CD4-positive, alpha-beta T cell treated with Interleukin-4 for 4 hours (primary cell): ENCODE results near the gene MINDY4.

Experiments used
- DNase-seq: peaks from one replicate; pipeline ENCODE4 v3.0.0-alpha.2; 2020

MINDY4 gene

DNA sequence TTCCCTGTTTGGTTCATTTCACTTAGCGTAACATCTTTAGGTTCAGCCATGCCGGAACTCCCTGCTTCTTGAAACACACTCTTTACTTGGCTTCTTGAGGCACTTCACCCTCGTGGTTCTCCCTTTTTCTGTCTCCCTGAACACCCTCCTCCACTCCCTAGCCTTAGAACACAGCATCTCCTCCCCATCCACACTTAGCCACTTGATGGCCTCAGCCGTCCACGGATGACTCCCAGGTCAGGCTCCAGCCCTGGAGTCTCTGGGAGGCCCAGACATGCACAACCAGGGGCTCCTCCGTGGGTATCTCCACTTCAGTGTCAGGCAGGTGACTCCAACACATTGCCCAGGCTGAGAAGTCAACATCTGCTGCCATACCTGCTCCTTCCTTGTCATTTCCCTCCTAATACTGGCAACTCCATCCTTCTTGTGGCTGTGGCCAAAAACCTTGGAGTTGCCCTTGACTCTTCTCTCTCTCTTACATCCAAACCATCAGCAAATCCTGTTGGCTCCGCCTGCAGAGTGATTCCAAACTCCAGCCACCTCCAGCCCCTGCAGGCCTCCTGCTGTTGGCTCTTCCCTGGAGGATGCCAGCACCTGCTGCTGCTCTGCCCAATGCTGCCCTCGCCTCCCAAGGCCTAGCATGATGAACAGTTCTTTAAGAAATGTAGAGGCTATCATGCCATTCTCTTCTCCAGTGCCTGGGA is 27.7 kb upstream of the MINDY4 start:
- DNase-seq, result no peak

DNA sequence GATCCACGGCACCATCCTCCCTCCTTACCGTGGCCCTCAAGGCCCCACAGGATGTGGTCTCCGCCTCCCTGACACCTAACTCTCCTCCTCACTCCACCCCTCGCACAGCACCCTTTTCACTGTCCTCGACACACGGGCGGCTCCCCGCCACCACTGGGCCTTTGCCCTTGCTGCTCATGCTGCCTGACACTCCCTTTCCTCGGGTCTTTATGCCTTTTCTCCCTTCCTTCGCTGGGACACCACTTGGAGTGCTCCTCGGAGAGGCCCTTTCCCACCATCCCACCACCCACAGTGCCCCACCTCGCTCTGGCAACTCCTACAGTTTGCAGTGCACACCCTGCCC is 27.2 kb upstream of the MINDY4 start:
- DNase-seq, result no peak

DNA sequence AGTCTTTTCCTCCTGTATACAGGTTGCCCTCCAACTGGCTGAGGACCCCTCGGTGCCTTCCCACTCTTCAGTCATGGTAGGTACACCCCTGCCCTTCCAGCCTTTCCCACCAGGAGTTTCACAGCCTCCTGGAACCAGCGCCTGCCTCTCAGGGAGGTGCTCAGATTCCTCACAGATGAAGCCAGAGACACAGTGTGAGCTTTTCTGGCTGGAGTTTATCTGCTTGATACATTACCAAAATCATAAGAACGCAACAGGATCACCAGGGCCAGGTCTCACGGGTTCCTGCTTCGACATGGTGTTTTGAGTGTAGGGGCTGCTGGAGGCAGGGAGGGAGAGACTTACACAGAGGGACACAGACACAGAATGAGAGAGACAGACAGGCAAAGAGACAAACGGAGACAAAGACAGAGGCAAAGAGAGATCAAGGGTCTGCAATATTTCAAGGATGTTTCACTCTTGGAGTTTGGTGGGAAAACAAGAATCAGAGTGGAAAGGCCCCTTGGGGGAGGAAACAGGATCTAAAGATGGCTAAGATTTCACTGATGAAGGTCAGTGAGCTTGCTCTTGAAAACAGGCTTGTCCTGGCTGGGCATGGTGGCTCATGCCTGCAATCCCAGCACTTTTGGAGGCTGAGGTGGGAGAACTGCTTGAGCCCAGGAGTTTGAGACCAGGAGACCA is 25.8 kb upstream of the MINDY4 start:
- DNase-seq, result no peak

DNA sequence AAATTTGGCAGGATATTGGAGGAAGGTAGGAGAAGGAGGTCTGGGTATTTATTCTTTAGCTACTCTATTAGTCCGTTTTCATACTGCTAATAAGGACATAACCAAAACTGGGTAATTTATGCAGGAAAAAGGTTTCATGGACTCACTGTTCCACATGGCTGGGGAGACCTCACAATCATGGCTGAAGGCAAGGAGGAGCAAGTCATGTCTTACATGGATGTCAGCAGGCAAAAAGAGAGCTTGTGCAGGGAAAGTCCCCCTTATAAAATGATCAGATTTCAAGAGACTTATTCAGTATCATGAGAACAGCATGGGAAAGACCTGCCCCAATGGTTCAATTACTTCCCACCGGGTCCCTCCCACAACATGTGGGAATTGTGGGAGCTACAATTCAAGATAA is 21.2 kb upstream of the MINDY4 start:
- no peak for DNase-seq

DNA sequence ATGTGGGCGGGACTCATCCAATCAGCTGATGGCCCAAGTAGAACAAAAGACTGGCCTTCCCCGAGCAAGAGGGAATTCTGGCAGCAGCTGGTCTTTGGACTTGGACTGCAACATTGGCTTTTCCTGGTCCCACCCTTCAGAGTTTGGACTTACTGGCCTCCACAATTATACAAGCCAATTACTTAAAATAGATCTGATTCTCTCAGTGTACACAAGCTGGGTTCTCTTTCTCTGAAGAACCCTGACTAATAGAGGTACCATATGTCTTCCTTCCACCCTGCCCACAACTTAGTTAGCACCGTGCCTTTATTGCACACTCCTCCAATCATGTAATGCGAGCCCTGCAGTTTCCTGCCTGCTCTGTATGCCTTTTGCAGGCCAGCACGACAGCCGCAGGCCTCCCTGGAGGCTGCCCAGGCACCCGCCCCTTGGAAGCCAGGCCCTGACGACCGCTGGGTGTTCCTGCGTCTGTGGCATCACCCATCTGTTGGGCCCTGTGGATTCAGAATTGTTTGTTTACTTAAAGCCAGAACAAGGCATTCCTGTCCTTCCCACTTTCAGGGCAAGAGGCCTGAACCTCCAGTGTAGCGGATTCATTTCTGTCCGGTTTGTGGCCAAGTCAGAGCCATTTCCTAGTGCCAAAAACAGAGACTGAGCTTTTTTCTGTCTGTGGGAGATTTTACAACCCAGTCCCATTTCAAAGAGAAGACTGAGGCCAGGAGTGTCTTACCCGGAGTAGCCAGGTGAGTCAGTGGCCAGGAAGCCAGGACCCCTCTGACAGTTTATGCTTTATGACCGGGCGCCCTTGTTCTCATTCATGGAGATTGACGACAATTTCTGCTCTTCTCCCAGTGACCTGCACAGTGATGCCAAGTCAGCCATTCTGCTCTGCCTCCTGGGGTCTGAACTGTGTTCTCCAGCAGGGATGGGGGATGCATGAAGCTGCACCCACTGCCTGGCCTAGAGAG is 20.2 kb upstream of the MINDY4 start:
- DNase-seq, result no peak

DNA sequence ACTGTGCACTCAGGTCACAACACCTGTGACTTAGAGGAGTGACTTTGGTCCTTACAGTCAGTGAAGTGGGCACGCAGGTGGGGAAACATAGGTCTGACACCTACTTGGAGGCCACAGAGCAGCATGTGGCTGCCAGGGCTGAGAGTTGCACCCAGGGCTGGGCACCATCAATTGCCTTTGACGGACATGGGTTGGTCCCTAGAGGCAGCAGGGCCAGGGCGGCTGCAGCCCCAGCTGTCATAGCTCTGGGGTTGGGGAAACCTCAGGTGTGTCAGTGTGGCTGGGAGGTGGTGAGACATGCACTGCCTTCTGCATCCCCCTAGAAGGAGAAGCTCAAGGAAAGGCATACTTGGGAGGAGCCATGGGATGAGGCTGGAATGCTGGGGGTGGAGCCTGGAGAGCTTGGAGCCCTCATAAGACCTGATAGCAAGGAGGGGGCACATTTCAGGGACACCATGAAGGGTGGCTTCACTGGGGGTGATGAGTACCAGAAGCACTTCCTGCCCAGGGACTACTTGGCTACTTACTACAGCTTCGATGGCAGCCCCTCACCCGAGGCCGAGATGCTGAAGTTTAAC is 19.4 kb upstream of the MINDY4 start, which contains the start of gene INMT:
Gene INMT, plus strand, starts transcription at position 440 of the 578 bp plus-strand sequence. Its CDS starts 16 bp downstream, at position 456.
- no peak for DNase-seq

DNA sequence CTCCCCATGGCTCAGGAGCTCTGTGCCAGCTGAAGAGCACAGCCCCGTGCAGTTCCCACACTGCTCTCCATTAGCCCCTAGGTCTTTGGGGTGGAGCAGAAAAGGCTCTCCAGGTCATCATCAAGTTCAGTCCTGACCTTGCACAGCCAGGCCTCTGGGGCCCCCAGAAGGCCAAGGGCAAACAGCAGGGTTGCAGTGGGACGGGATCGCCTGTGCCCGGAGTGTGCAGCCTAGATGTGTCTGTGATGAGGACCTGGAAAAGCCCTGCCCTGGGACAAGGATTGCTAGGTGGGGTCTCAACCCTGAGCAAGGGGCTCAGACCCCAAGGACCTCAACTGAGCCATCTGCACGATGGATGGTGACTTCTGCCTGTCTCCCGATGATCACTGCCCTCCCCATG is 18.7 kb upstream of the MINDY4 start:
- no peak for DNase-seq

DNA sequence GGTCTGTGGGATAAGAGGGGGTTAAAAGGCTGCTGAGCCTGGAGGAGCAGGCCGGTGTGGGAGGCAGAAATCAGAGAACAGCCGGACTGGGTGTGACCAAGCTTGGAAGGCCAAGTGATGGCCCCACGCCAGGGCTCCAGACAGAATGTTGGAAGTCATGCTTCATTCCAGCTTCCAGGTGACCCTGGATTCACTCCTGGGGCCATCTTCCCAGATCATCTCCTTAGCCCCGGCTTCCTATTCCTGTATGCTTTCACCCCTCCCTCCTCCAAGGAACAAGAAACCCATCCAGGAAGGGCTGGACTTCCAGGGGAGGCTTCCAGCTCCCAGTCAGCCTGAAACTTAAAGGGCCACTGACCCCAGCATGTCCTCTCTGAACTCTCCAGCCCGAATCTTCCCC is 18.2 kb upstream of the MINDY4 start:
- no peak for DNase-seq

DNA sequence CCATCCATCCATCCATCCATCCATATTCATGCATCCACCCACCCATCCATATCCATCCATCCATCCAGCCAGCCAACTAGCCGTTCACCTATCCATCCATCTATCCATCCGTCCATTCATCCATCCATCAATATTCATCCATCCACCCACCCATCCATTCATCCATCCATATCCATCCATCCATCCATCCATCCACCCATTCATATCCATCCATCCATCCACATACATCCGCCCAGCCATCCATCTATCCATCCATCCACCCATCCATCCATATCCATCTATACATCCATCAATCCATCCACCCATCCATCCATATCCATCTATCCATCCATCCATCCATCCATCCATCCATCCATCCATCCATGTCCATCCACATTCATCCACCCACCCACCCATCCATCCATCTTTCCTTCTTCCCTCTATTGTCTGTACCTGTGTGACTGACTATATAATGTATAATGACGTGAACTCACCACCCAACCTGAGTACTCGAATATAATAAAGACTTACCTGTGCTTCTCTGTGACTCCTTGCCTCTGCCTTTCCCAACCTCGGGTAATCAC is 16.8 kb upstream of the MINDY4 start:
- no peak for DNase-seq

DNA sequence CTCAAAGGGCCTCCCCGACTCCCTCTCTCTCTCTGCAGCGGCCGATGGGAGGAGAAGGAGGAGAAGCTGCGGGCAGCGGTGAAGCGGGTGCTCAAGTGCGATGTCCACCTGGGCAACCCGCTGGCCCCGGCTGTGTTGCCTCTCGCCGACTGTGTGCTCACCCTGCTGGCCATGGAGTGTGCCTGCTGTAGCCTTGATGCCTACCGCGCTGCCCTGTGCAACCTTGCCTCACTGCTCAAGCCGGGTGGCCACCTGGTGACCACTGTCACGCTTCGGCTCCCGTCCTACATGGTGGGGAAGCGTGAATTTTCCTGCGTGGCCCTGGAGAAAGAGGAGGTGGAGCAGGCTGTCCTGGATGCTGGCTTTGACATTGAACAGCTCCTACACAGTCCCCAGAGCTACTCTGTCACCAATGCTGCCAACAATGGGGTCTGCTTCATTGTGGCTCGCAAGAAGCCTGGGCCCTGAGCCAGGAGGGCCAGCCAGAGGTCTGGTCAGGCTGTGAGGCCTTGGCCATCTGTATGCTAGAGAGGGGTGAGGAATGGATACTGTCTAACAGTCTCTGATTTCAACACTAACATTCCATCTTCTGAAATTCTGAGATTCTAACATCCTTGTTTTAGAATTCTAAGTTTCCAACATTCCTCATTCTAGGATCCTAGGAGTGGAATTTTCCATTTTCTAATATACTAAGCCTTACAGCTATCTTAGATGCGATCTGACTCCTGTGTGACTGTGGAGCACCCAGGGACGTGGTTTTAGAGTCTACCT is 15.6 kb upstream of the MINDY4 start:
- no peak for DNase-seq

DNA sequence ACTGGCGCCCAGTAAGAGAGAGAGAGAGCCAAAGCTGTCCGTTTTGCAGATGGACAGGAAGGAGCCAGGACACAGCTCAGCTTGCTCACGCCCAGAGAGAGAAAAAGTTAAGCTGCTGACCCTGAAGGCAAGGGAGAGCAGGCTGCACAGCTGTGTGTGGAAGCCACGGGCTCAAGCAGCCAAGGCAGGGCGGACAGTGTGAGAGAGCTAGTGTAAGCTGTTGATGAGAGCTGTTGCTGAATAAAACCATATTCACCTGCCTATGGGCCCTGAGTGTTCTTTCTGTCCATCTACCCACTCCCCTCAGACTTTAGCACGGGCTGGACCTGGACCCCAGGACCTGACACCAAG is 13.9 kb upstream of the MINDY4 start:
- no peak for DNase-seq

DNA sequence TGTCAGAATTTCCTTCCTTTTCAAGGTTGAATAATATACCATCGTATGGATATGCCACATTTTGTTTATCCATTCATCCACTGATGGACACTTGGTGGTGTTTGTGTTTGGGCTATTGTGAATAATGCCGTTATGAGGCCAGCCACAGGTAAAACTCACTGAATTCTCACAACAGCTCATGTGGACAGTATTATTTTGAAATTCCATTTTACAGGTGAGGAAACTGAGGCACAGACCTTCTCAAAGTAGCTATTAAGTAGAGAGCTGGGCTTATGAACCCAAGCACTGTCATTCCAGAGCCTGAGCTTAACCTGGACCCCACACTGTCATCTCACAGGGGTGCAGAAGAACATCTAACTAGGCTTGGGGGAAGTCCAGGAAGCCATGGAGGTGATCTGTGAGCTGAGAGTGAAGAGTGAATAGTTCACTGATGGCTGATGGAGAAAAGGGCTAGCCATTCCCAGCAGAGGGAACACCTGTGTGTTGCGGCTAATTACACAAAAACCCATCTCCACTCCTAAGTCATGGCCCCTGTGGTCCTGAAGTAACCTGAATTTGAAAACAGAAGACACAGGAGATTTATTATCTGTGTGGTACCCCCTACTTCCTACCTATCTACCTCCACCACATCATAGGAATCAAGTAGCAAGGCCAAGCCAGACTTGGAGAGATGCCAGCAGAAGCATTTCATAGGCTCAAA is 10.6 kb upstream of the MINDY4 start:
- DNase-seq, result no peak

DNA sequence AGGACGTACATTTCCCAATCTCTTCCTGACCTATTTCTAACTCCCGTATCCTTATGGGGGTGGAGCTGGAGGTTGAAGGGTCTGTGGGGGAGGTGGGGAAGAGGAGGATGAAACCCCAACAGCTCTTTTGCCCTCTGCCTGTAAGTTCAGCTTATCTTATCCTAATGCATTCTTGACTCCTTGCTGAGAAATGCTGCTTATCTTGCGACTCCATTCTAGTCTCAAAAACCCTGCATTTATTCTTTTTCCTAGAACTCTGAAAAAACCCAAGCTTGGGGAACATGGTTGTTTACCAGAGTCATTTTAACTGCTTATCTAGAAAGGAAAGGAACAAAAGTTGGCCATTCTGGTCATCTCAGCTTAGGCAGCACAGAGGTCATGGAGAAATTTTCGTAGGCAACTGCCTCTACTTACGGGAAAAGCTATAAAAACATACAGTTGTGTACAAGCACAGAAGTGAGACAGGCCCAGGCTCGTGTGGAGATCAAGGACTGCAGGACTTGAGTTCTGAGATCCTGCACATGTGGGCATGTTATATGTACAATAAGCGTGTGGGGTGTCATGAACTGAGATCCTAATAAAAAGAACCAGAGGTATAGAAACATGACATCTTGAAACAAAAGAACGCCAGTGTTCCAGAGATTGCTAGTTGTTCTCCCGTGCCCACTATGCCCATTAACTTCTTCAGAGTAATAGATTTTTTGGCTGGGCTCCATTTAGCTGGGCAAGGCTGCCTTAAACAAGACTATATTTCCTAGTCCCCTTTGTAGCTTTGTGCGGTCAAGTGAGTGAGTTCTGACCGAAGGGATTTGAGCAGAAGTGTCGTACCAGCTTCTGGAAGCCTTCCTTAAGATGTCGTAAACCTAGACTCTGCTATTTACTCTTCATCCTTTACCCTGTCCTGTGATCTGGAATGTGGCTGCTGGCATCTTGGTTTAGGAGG is 9.7 kb upstream of the MINDY4 start:
- DNase-seq, result no peak

DNA sequence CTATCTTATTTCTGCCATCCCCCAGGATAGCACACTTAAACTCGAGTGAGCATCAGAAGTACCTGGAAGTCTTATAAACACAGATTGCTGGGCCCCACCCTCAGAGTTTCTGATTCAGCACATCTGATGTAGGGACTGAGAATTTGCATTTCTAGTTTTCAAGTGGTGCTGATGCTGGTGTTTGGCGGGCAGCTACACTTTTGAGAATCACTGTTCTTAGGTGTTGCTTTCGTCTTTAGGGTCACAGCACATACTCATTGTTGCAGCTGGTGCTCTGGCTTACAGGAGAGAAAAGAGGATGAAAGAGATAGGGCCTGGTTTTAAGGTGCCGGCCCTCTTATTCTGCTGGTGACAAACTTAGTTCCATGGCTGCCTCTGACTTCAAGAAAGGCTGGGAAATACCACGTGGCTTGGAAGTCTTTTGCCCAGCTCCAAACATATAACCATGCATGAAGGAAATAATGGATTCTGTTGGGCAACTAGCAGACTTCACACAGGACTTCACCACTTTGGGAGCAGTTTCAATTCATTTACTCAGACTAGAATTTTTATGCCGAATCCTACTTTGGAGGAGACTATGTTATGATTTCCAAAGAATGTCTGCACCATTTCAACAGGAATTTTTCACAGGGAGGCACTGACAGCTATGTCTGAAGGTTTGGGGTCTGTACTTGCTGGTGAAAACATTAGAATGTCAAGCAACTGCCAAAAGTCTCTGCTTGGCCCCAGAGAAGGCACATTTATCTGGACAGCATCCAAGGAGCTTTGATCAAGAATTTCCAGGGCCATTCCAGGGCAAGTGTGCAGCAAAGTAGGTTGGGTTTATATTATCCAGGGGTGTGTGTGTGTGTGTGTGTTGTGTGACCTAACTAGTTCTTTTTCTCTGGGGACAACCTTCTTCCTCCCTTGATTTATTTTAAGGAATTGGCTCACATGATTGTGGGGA is 6.9 kb upstream of the MINDY4 start:
- DNase-seq, result no peak

DNA sequence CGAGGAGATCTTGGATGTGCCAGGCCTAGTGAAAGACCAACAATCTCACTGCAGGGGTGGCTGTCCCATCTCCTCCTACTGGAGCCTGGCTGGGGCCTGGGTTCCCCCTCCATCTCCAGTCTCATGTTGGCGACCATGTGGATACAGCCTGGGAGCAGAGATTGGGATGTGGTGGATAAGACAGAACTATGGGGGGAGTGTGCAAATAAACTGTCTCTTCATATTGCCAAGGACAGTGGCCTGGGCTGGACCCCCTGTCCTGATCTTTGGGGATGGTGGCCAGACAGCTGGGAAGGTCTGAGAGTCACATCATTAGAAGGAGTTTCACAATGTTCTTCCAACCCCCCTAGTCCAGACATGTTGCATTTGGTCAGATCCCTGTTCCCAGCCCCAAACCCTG is 5.8 kb upstream of the MINDY4 start:
- no peak for DNase-seq

DNA sequence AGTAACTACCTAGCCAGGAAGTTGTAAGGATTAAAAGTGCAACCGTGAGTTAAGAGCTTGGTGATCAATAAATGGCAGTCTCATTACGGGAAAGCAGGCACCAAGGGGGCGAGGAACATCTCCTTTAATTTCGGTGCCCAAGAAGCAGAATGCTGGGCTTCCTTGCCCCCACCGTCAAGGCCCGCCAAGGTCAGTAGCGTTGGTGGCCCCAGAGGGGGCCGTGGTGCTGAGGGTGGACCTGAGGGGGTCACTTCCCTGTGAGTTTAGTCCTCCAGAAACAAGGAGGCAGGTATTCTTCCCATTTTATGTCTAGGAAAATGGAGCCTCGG is 408 bp upstream of the MINDY4 start:
- DNase-seq, result no peak

DNA sequence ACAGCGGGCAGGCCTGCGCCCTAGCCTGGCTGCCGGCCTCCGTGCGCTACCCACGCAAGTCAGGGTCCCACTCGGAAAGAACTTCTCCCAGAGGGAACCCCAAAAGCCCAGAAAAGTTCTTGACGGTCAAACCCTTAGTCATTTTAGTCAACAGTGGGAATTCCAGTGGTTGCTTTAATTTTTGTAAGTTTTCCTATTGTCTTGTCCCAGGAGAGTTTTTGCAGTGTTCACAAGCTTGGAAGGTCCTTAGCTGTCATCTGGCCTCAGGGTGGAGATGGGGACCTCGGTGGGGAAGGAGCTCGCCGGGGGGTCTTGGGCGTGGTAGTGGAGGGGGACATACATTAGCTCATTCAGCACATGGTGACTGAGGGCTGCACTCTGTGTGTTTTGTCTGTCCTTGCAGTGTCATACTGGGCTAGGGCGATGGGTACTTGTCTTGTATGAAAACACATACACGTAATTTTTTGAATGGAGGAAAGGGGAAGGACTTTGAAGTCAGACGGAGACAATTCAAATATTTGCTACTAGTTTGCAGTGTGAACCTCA is 736 bp downstream of the MINDY4 start:
- no peak for DNase-seq

DNA sequence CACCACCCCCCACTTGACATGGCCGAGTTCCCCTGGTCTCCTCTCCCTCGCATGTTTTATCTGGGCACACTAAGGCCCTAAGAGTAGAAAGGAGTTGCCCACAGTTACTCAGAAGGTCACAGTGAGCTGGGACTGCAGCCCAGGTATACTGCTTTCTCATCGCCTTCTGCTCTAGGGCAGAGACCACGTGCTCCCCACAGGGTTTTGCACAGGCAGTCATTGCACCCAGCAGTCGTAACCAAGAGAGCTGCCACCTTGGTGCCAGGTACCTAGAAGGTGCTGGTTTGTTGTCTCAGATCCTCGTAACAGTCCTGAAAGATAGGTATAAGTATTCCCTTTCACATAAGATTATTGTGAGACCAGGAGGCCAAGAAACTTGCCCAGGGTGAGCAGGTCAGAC is 1.8 kb downstream of the MINDY4 start:
- DNase-seq, result no peak

DNA sequence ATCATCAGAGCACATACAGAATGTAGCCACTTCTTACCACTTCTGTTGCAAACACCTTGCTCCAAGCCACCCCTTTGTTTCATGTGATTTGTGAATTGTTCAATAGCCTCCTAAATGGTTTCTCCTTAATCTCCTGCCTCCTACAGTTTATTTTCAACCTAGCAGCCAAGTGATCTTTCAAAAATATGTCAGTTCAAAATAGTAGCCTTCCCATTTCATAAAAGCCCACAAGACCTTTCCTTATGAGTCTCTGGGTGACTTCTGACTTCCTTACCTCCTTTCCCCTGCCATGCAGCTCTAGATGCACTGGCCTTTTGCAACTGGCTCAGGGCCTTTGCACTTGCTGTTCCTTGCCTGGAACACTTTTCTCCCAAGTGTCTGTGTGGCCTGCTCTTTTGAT is 4.8 kb downstream of the MINDY4 start:
- no peak for DNase-seq
